Medulla oblongata (tissue), 1 donor: ENCODE measurements around the gene SLC51A.
"Not testable (repeated sequence)": the region's sequence is repeated elsewhere in the genome, so short reads cannot be mapped to it uniquely, and the experiment has no call there.

ENCODE experiments used
- DNase-seq: peaks from one replicate; pipeline ENCODE4 v3.0.0-alpha.2; 2015; ENCODE audit errors: extremely low spot score

Gene SLC51A

GRCh38 chr3:196193133-196193735 is 23.1 kb upstream of the SLC51A start:
- DNase-seq = no peak

- DNase-seq = no peak
These were observed 22.4 kb upstream of the SLC51A start for GRCh38 chr3:196193736-196194541.

- no peak for DNase-seq
These were observed 21.8 kb upstream of the SLC51A start for GRCh38 chr3:196194542-196194915.

- DNase-seq = no peak
These were observed 20.6 kb upstream of the SLC51A start for GRCh38 chr3:196195664-196196265.

- no peak for DNase-seq
These were observed 18.8 kb upstream of the SLC51A start for GRCh38 chr3:196197524-196197923.

GRCh38 chr3:196198081-196198675 is 18.2 kb upstream of the SLC51A start:
- no peak for DNase-seq

GRCh38 chr3:196198771-196199753 is 17.3 kb upstream of the SLC51A start:
- DNase-seq = no peak

- peak; percentile 73 for DNase-seq
These were observed 13.8 kb upstream of the SLC51A start for GRCh38 chr3:196202516-196202970.

GRCh38 chr3:196203846-196204245 is 12.5 kb upstream of the SLC51A start:
- no peak for DNase-seq

GRCh38 chr3:196205442-196206205 is 10.7 kb upstream of the SLC51A start:
- DNase-seq = not testable (repeated sequence)

- DNase-seq = no peak
These were observed 9.0 kb upstream of the SLC51A start for GRCh38 chr3:196207159-196207832.

GRCh38 chr3:196207833-196208607 is 8.3 kb upstream of the SLC51A start:
- DNase-seq = no peak

GRCh38 chr3:196208942-196209695 is 7.2 kb upstream of the SLC51A start:
- no peak for DNase-seq

GRCh38 chr3:196209944-196210672 is 6.2 kb upstream of the SLC51A start:
- DNase-seq = not testable (repeated sequence)

- DNase-seq = no peak
These were observed 5.4 kb upstream of the SLC51A start, which contains the start of gene ZDHHC19 for GRCh38 chr3:196210673-196211556. TSS of gene ZDHHC19 (minus strand) at chr3:196211400. CDS start at chr3:196211315, 85 bp downstream.

- DNase-seq = no peak
These were observed 1.4 kb upstream of the SLC51A start for GRCh38 chr3:196214783-196215441.
